ENCODE results near the gene NRL.

- TF ChIP-seq, protein P1, sequence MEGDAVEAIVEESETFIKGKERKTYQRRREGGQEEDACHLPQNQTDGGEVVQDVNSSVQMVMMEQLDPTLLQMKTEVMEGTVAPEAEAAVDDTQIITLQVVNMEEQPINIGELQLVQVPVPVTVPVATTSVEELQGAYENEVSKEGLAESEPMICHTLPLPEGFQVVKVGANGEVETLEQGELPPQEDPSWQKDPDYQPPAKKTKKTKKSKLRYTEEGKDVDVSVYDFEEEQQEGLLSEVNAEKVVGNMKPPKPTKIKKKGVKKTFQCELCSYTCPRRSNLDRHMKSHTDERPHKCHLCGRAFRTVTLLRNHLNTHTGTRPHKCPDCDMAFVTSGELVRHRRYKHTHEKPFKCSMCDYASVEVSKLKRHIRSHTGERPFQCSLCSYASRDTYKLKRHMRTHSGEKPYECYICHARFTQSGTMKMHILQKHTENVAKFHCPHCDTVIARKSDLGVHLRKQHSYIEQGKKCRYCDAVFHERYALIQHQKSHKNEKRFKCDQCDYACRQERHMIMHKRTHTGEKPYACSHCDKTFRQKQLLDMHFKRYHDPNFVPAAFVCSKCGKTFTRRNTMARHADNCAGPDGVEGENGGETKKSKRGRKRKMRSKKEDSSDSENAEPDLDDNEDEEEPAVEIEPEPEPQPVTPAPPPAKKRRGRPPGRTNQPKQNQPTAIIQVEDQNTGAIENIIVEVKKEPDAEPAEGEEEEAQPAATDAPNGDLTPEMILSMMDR (conservative IDR thresholded peaks at IDR 0.05; ENCODE audit: low read length), result no peak
- TF ChIP-seq EZH2phosphoT487 (IDR thresholded peaks at IDR 0.05; ENCODE audit: borderline replicate concordance), result no peak
Measured at GRCh38 chr14:24129410-24129998, 14.8 kb upstream of the NRL start.
